Measurements from ENCODE around the gene NTM. TPM values are rescaled to one million over a fixed set of nuclear protein-coding genes. Genes with fewer than 3 reads are reported as not detected.

Gene NTM
- total and polyA plus RNA-seq, 12 donors = 0.26 to 11.5 (median 4.0) TPM

GRCh38 chr11:131808470-131808869 is 438.1 kb downstream of the NTM start:
- Histone ChIP-seq H3K36me3 (replicated peaks in 1 of 2) (no peaks in the 10 kb centered on the region), H3K9me3 (replicated peaks in 1 of 3) (no peaks in the 10 kb centered on the region), H3K27ac (no peak overlapping the region), H3K27me3 (no peaks in the 10 kb centered on the region), H3K4me3 (no peak overlapping the region), H3K4me1 (replicated peaks in 1 of 2) (no peaks in the 10 kb centered on the region)
- no peak for DNase-seq
- TF ChIP-seq POLR2A (IDR thresholded peaks at IDR 0.05) = no peak
- no peak for TF ChIP-seq CTCF (IDR thresholded peaks at IDR 0.05)
- 80 to 84% (median 83%) methylated on average over 6 of the region's 6 CpGs for WGBS, 4 donors
- intact Hi-C loops (cut with DNase I) = no loop called here

- DNase-seq = no peak
- intact Hi-C loops (cut with DNase I) = no loop called here
These were observed 438.9 kb downstream of the NTM start for GRCh38 chr11:131809203-131809918.

GRCh38 chr11:131810541-131810940 is 440.1 kb downstream of the NTM start:
- H3K4me1 ChIP-seq (replicated peaks in 1 of 2) = no peaks in the 10 kb centered on the region

More at GRCh38 chr11:131809203-131809918, 438.9 kb downstream of the NTM start:
- 53 to 66% (median 64%) methylated on average over 11 of the region's 11 CpGs for WGBS, 4 donors
- Histone ChIP-seq H3K4me3 (no peak overlapping the region), H3K4me1 (replicated peaks in 1 of 2) (no peaks in the 10 kb centered on the region), H3K36me3 (replicated peaks in 1 of 2) (no peaks in the 10 kb centered on the region), H3K27ac (no peak overlapping the region), H3K27me3 (no peaks in the 10 kb centered on the region), H3K9me3 (replicated peaks in 1 of 3) (no peaks in the 10 kb centered on the region)
- TF ChIP-seq CTCF (IDR thresholded peaks at IDR 0.05) (no peak), POLR2A (IDR thresholded peaks at IDR 0.05) (no peak)

GRCh38 chr11:131811383-131811782 is 441.0 kb downstream of the NTM start:
- WGBS, 4 donors = 60 to 73% (median 62%) methylated on average over 3 of the region's 3 CpGs
- intact Hi-C loops (cut with DNase I) = no loop called here

More at GRCh38 chr11:131810541-131810940, 440.1 kb downstream of the NTM start:
- intact Hi-C loops (cut with DNase I) = no loop called here
- TF ChIP-seq CTCF (IDR thresholded peaks at IDR 0.05) (no peak), POLR2A (IDR thresholded peaks at IDR 0.05) (no peak)
- no peak for DNase-seq
- Histone ChIP-seq H3K27ac (no peak overlapping the region), H3K27me3 (no peaks in the 10 kb centered on the region), H3K9me3 (replicated peaks in 1 of 3) (no peaks in the 10 kb centered on the region), H3K36me3 (replicated peaks in 1 of 2) (no peaks in the 10 kb centered on the region), H3K4me3 (no peak overlapping the region)
- 38 to 53% (median 52%) methylated on average over 3 of the region's 3 CpGs for WGBS, 4 donors

More at GRCh38 chr11:131811383-131811782, 441.0 kb downstream of the NTM start:
- H3K9me3 ChIP-seq (replicated peaks in 1 of 3) = no peaks in the 10 kb centered on the region
- H3K27me3 ChIP-seq = no peaks in the 10 kb centered on the region
- DNase-seq = no peak
- H3K4me1 ChIP-seq (replicated peaks in 1 of 2) = no peaks in the 10 kb centered on the region
- H3K36me3 ChIP-seq (replicated peaks in 1 of 2) = no peaks in the 10 kb centered on the region
- no peak for TF ChIP-seq POLR2A (IDR thresholded peaks at IDR 0.05)
- no peak for TF ChIP-seq CTCF (IDR thresholded peaks at IDR 0.05)
- H3K4me3 ChIP-seq = no peak overlapping the region
- no peak overlapping the region for H3K27ac ChIP-seq

Data from adrenal gland (tissue), 12 donors.